Loucy (cell line): ENCODE measurements around the gene SLC35F3.

Source experiments
- CTCF ChIP-seq: fragments of 200-600 bp; sonication (generic); conservative IDR thresholded peaks from 2 replicates; pipeline ENCODE4 v1.5.1; 2014; ENCODE audit warnings: mild to moderate bottlenecking, antibody characterized with exemption, low read length
- EZH2phosphoT487 ChIP-seq: fragments of 200-600 bp; IDR thresholded peaks from 2 replicates; pipeline ENCODE4 v1.6.1; 2018; ENCODE audit warnings: antibody characterized with exemption, mild to moderate bottlenecking, moderate library complexity, borderline replicate concordance

- no peak for TF ChIP-seq CTCF
- no peak for TF ChIP-seq EZH2phosphoT487
These were observed 404.7 kb downstream of the SLC35F3 start for GRCh38 chr1:234309243-234309597.
